ENCODE results near the gene OR13J1. TPM values are rescaled to one million over a fixed set of nuclear protein-coding genes. Genes with fewer than 3 reads are reported as not detected.

Gene OR13J1
- total RNA-seq, 4 donors from 2014 or later: not detected

DNA sequence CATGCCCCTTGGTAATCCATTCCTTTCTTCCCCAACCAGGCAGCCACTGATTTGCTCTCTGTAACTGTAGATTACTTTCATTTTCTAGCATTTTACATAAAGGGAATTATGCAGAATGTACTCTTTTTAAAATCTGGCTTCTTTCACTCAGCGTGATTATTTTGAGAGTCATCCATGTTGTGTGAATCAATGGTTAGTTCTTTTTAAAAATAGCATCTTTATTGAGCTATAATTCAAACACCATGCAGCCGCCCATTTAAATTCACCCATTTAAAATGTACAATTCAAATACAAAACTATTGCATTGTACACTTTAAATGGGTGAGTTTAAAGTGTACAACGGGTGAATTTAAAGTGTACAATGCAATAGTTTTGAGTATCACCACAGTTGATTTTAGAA is 2.3 kb upstream of the OR13J1 start:
- TF ChIP-seq, protein P1, sequence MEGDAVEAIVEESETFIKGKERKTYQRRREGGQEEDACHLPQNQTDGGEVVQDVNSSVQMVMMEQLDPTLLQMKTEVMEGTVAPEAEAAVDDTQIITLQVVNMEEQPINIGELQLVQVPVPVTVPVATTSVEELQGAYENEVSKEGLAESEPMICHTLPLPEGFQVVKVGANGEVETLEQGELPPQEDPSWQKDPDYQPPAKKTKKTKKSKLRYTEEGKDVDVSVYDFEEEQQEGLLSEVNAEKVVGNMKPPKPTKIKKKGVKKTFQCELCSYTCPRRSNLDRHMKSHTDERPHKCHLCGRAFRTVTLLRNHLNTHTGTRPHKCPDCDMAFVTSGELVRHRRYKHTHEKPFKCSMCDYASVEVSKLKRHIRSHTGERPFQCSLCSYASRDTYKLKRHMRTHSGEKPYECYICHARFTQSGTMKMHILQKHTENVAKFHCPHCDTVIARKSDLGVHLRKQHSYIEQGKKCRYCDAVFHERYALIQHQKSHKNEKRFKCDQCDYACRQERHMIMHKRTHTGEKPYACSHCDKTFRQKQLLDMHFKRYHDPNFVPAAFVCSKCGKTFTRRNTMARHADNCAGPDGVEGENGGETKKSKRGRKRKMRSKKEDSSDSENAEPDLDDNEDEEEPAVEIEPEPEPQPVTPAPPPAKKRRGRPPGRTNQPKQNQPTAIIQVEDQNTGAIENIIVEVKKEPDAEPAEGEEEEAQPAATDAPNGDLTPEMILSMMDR (IDR thresholded peaks at IDR 0.05; ENCODE audit: low read depth): no peak

- TF ChIP-seq, protein P1 (IDR thresholded peaks at IDR 0.05; ENCODE audit: low read depth): no peak
These were observed 1.3 kb upstream of the OR13J1 start for GRCh38 chr9:35871545-35871944.

DNA sequence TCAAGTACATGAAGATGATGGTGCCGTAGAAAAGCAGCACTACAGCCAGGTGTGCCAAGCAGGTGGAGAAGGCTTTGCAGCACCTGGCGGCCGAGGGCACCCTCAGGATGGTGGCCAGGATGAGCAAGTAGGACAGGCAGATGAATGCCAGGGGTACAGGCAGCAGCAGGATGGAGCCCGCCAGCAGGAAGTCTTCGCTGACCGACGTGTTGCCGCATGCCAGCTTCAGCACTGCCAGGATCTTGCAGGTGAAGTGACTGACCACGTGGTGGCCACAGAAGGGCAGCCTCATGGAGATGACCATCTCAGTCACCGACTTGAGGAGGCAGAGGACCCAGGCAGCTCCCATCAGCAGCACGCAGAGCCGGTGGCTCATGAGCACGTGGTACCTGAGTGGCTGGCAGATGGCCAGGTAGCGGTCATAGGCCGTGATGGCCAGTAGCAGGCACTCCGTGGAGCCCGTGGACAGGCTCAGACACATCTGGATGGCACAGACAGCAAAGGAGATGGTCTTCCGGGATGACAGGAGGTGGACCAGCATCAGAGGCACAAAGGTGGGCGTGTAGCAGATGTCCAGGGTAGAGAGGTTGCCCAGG is 482 bp downstream of the OR13J1 start:
- TF ChIP-seq, protein P1 (IDR thresholded peaks at IDR 0.05; ENCODE audit: low read depth): no peak

DNA sequence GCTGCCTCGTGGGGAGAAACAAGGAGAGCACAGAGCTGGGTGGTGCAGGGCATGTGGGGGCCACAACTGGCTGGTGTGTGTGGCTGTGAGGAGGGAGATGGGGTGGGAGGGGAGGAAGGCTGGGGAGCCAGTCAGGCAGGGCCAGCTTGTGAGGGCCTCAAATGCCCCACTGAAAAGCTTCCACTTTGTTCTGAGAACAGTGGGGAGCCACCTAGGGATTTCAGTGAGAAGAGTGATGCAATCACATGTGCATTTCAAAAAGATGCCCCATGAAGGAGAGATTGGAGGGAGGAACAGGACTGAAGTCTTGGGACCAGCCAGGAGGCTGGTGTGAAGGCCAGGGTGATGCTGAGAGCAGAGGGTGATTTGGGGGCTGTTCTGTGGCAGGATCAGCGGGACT is 1.3 kb downstream of the OR13J1 start:
- TF ChIP-seq, protein P1 (IDR thresholded peaks at IDR 0.05; ENCODE audit: low read depth): no peak

GRCh38 chr9:35867538-35867937 is 2.7 kb downstream of the OR13J1 start:
- TF ChIP-seq, protein P1 (IDR thresholded peaks at IDR 0.05; ENCODE audit: low read depth): no peak

DNA sequence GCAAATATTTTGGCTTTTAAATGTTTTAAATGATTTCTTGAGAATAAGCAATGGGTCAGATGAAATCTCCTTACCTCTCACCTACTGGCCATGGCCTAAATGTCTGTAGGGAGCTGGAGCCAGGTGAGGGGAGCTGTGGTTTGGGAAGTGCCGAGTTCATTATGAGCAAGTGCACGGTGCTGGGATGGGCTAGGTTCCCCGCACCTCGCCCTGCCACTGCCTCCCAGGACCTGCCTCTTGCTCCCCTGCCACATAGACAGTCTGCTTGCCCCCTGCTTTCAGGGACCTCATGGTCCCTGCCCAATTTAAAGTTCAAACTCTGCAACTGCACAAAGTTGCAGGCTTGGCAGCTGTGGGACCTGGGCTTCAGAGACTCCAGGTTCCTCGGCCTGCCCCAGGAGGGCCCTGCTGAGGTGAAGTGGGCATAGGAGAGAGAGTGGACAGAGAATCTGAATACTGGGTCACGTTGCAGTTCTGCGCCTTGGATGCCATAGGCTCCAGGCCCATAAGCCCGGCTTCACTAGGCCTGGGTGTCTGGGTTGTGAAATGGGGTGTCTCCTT is 5.4 kb downstream of the OR13J1 start:
- TF ChIP-seq, protein P1 (IDR thresholded peaks at IDR 0.05; ENCODE audit: low read depth): no peak

- TF ChIP-seq, protein P1 (IDR thresholded peaks at IDR 0.05; ENCODE audit: low read depth): no peak
These were observed 6.6 kb downstream of the OR13J1 start for GRCh38 chr9:35863583-35863982.

Measured in subcutaneous adipose tissue (tissue), 4 donors.